A549 treated with AZD2906 at 1 μM for 4 hours (cell line): Measurements from ENCODE around the gene PRKRIP1. TPM values are rescaled to one million over a fixed set of nuclear protein-coding genes. Genes with fewer than 3 reads are reported as not detected.

Experiments
- total RNA-seq: library from RNA; stranded (reverse); fragments of 200-300 nt; extraction: Qiagen RNA extraction; gene quantifications from 5 replicates; pipeline ENCODE4 v1.2.3, GENCODE V29; 2022

PRKRIP1 gene, protein sequence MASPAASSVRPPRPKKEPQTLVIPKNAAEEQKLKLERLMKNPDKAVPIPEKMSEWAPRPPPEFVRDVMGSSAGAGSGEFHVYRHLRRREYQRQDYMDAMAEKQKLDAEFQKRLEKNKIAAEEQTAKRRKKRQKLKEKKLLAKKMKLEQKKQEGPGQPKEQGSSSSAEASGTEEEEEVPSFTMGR
- 19.8 to 22.3 TPM (median 21.1 TPM) in 5 replicates for total RNA-seq

DNA sequence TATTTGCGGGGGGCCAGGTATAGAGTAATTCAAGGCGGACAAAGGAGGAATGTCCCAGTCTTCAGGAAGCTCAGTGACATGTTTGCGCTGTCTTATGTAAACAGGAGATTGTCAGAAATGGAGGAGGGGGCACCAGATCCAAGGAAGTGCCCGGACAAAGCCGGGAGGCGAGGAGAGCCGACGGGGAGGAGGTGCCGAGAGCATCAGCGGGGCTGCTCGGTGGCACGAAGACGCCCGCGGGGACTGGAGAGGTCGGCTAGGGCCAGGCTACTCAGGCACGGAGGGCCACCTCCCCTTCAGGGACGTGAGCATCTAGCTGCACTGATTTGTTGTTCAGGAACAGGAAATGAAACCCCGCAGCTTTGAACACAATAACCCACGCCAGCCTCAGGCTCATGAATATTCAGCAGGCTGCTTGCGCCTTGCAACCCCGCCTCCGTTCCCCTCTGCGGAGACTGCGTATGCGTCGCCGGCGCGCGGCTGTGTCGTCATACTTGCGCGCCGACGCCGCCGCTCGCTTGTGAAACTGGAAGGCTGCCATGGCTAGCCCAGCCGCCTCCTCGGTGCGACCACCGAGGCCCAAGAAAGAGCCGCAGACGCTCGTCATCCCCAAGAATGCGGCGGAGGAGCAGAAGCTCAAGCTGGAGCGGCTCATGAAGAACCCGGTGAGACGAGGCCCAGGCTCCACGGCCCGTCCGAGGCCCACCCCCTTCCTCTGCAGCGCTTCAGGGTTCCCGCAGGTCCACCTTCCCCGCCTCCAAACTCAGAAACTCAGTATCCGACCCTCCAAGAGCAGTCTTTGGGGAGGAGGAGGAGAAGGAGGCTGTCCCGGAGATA lies at the start of gene PRKRIP1:
Gene PRKRIP1 (plus strand): TSS at position 491 of the 837 bp plus-strand sequence. CDS start 49 bp downstream, at position 540.

DNA sequence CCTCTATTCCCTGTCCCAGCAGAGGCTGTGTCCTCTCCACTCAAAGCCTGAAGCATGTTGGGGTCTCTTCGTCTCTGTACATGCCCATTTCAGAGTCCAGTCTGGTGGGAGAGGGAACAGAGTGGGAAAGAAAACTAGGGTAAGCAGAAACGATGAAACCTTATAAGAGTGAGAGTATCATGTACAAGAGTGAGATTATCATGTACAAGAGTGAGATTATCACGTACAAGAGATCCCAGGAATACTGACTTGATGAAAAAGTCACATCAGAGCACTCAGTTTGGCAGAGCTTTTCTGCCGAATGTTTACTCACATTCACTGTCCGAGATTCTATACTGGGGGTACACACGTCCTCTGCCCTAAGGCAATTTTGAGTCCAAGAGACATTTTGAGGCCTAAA lies 39.8 kb upstream of the PRKRIP1 start, which contains the start of gene SPDYE6:
Gene SPDYE6 (minus strand): TSS at position 101 of the 400 bp plus-strand sequence. CDS start 421 bp downstream, outside the sequence.

DNA sequence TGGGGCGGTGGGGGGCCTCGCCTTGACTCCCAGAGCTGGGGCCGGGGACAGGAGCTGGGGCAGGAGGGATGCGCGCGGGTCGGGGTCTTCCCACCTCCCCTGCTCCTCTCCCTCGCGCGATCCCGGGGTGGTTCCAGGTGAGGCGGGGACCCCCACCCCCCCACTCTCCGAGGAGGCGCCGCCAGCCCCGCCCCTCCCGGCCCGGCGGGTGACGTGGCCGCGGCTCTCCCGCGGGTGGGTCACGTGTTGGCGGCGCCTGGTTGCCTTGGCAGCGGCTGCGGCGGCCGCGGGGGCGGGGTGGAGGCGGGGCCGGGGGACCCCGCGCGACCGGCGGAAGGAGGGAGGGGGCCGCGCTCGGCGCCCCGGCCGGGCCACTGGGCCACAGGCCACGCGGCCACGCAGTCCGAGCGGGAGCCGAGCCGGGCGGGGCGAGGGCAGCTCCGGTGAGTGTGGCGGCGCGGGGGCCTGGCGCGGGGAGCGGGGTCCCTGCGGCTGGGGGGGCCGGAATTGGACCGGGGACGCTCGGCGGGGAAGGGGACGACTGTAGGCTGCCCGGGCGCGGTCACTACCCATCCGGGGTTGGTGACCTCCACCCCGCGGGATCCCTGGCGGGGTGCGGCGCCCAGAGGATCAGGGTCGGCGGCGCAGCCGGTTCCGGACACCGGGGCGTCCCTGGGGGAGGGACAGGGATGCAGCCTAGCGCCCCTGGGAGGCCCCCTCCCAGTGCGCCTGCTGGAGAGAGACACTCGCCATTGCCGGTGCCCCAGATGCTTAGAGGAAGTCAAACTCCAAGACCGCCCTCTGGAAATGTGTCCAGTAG lies 37.3 kb downstream of the PRKRIP1 start, which contains the start of gene ORAI2:
Gene ORAI2 (plus strand): TSS at position 357 of the 820 bp plus-strand sequence. CDS start 5,382 bp downstream, outside the sequence.

DNA sequence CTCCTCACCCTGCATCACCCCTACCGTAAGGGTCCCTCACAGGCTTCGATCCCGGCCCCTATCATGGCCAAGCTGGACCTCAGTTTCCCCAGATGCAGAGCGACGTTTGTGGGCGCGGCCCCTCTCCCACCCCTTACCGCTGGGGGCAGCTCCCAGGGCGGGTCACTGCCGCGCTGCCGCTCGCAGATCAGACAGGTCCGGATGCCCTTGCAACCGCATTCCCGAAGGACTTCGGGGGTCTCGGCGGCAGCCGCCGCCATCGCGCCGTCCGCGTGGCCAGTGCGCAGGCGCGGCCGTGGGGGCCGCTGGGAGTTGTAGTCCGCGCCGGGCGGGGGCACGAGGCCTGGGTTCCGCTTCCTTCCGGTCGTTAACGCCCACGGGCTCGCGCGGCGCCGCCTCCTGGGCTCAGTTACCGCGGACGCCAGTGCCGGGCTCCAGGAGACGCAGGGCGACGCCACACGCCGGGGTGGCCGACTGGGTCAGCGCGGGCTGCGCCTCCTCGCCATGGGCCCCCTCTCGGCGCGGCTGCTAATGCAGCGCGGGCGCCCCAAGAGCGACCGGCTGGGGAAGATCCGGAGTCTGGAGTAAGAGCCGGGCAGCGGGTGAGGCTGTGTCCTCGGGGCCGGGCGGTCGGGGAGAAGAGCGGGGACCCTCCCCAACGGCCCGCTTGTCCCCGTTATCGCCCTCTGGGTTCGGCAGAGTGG lies 68.6 kb downstream of the PRKRIP1 start, which contains the start of the genes ALKBH4 and LRWD1:
Gene ALKBH4 (minus strand): TSS at position 287 of the 704 bp plus-strand sequence. CDS start 27 bp downstream, at position 260.
Gene LRWD1 (plus strand): TSS at position 408 of the 704 bp plus-strand sequence. CDS start 97 bp downstream, at position 505.

Other genes starting within 250 kb of the PRKRIP1 start
- 1.5 to 3.7 TPM (median 3.2 TPM) in 5 replicates for gene SH2B2, start 109.5 kb upstream of the PRKRIP1 start, total RNA-seq
- gene SPDYE6, start 39.9 kb upstream of the PRKRIP1 start, total RNA-seq: not detected in 5 replicates
- gene ORAI2, start 37.2 kb downstream of the PRKRIP1 start, total RNA-seq: 29.1 to 35.0 TPM (median 31.0 TPM) in 5 replicates
- gene ALKBH4, start 68.5 kb downstream of the PRKRIP1 start, total RNA-seq: 9.9 to 12.6 TPM (median 11.6 TPM) in 5 replicates
- gene LRWD1, start 68.6 kb downstream of the PRKRIP1 start, total RNA-seq: 21.9 to 34.4 TPM (median 29.4 TPM) in 5 replicates
- gene POLR2J, start 82.6 kb downstream of the PRKRIP1 start, total RNA-seq: 103 to 111 TPM (median 105 TPM) in 5 replicates
- 1.2 to 2.1 TPM (median 1.5 TPM) in 5 replicates for gene RASA4B, start 121.4 kb downstream of the PRKRIP1 start, total RNA-seq
- gene UPK3BL2, start 147.3 kb downstream of the PRKRIP1 start, total RNA-seq: 2.1 to 3.4 TPM (median 2.9 TPM) in 5 replicates
- gene SPDYE2, start 154.9 kb downstream of the PRKRIP1 start, total RNA-seq: not detected in 5 replicates
- 13.6 to 35.7 TPM (median 28.1 TPM) in 5 replicates for gene POLR2J3, start 176.2 kb downstream of the PRKRIP1 start, total RNA-seq
- gene RASA4, start 220.4 kb downstream of the PRKRIP1 start, total RNA-seq: 1.5 to 2.5 TPM (median 2.1 TPM) in 5 replicates
- gene UPK3BL1, start 246.4 kb downstream of the PRKRIP1 start, total RNA-seq: 7.7 to 15.5 TPM (median 12.6 TPM) in 5 replicates